IMR-90 (cell line): Measurements from ENCODE around the gene ARGLU1. TPM values are rescaled to one million over a fixed set of nuclear protein-coding genes. Genes with fewer than 3 reads are reported as not detected.

Source experiments
- ATAC-seq: fragments of 200-7000 bp; cut with Tn5 transposase; 2 replicates; pipeline ENCODE4 v1.9.1; 2020; ENCODE audit warnings: low read depth, mild to moderate bottlenecking, moderate library complexity
- BruUV-seq: library from RNA; stranded (reverse); fragments of 400-500 nt; replicated peaks from 2 replicates; lab custom pipeline; 2021; lab: Mats Ljungman, UMichigan
- CTCF ChIA-PET: fragments of 300-600 bp; formaldehyde crosslinking; extraction: SDS; loops from one replicate; lab custom pipeline; 2021; ENCODE audit warnings: antibody characterized with exemption; lab: Yijun Ruan, JAX
- POLR2A ChIA-PET: fragments of 300-600 bp; sonication (Branson Sonifier 250); formaldehyde crosslinking; loops from one replicate; lab custom pipeline; 2022; ENCODE audit warnings: antibody characterized with exemption; ENCODE audit not compliant: unreplicated experiment; lab: Charles Lee
- DNase-seq: peaks from one replicate; pipeline ENCODE4 v3.0.0; 2013
- H2AFZ ChIP-seq: replicated peaks from 2 replicates; pipeline ENCODE3; 2013; ENCODE audit warnings: low read length, mild to moderate bottlenecking; ENCODE audit not compliant: poor library complexity
- H2AK5ac ChIP-seq: 2 replicates; pipeline ENCODE4 v1.6.1; 2013; ENCODE audit warnings: low read depth, low read length, inconsistent platforms
- H2AK9ac ChIP-seq: replicated peaks from 2 replicates; pipeline ENCODE3; 2013; ENCODE audit warnings: mild to moderate bottlenecking, low read depth, low read length, moderate library complexity; ENCODE audit not compliant: poor library complexity
- H2BK120ac ChIP-seq: 2 replicates; pipeline ENCODE4 v1.6.1; 2013; ENCODE audit warnings: low read depth, low read length, inconsistent platforms
- H2BK15ac ChIP-seq: 3 replicates; pipeline ENCODE4 v1.6.1; 2013; ENCODE audit warnings: low read depth, low read length, inconsistent platforms
- H2BK20ac ChIP-seq: 2 replicates; pipeline ENCODE4 v1.6.1; 2013; ENCODE audit warnings: low read depth, mild to moderate bottlenecking, inconsistent platforms, low read length, moderate library complexity
- H2BK5ac ChIP-seq: 2 replicates; pipeline ENCODE4 v1.6.1; 2013; ENCODE audit warnings: mild to moderate bottlenecking, low read depth, low read length, inconsistent platforms; ENCODE audit not compliant: poor library complexity, severe bottlenecking
- H3K14ac ChIP-seq: replicated peaks from 2 replicates; pipeline ENCODE4 v1.6.1; 2013; ENCODE audit warnings: low read depth, low read length, inconsistent platforms
- H3K18ac ChIP-seq: 2 replicates; pipeline ENCODE4 v1.6.1; 2013; ENCODE audit warnings: low read depth, low read length, control low read depth
- H3K23ac ChIP-seq: 2 replicates; pipeline ENCODE4 v1.6.1; 2013; ENCODE audit warnings: low read depth, low read length, inconsistent platforms
- H3K27ac ChIP-seq: 2 replicates; pipeline ENCODE4 v1.5.1; 2013; ENCODE audit warnings: mild to moderate bottlenecking, control low read depth, low read length; ENCODE audit not compliant: insufficient read depth
- H3K27me3 ChIP-seq: 2 replicates; pipeline ENCODE4 v1.6.1; 2013; ENCODE audit warnings: low read length; ENCODE audit not compliant: control insufficient read depth, insufficient read depth
- H3K36me3 ChIP-seq: 2 replicates; pipeline ENCODE4 v1.6.1; 2013; ENCODE audit warnings: low read length, mixed read lengths; ENCODE audit not compliant: control insufficient read depth, insufficient read depth
- H3K4ac ChIP-seq: 2 replicates; pipeline ENCODE4 v1.6.1; 2013; ENCODE audit warnings: low read depth, low read length, inconsistent platforms
- H3K4me1 ChIP-seq: 2 replicates; pipeline ENCODE4 v1.6.1; 2013; ENCODE audit warnings: low read length, mixed read lengths; ENCODE audit not compliant: control insufficient read depth, insufficient read depth
- H3K4me2 ChIP-seq: 2 replicates; pipeline ENCODE4 v1.6.1; 2013; ENCODE audit warnings: low read depth, mild to moderate bottlenecking, control low read depth, low read length, moderate library complexity
- H3K4me3 ChIP-seq: 2 replicates; pipeline ENCODE4 v1.5.1; 2013; ENCODE audit warnings: low read depth, mild to moderate bottlenecking, control low read depth, low read length, moderate library complexity; ENCODE audit not compliant: insufficient read depth
- H3K56ac ChIP-seq: 2 replicates; pipeline ENCODE4 v1.6.1; 2013; ENCODE audit warnings: low read length, inconsistent platforms; ENCODE audit not compliant: insufficient read depth; ENCODE audit errors: extremely low read depth
- H3K79me1 ChIP-seq, 2 experiments: 2 replicates each; pipeline ENCODE4 v1.6.1; 2013; ENCODE audit warnings: low read length in 2 of 2, inconsistent platforms in 1 of 2, low read depth in 1 of 2
- H3K9ac ChIP-seq: 2 replicates; pipeline ENCODE4 v1.6.1; 2013; ENCODE audit warnings: low read depth, low read length, control low read depth
- H3K9me1 ChIP-seq: 2 replicates; pipeline ENCODE4 v1.6.1; 2013; ENCODE audit warnings: low read length, inconsistent platforms; ENCODE audit not compliant: insufficient read depth
- H3K9me3 ChIP-seq: 2 replicates; pipeline ENCODE4 v1.6.1; 2013; ENCODE audit warnings: low read length; ENCODE audit not compliant: control insufficient read depth, insufficient read depth
- H4K20me1 ChIP-seq: 2 replicates; pipeline ENCODE4 v1.6.1; 2013; ENCODE audit warnings: low read length, inconsistent platforms; ENCODE audit not compliant: insufficient read depth
- H4K5ac ChIP-seq: 2 replicates; pipeline ENCODE4 v1.6.1; 2013; ENCODE audit warnings: mild to moderate bottlenecking, low read depth, low read length, control low read depth
- H4K8ac ChIP-seq, 2 experiments: 2 replicates each; pipeline ENCODE4 v1.6.1; 2013; ENCODE audit warnings: low read depth in 2 of 2, low read length in 2 of 2, control low read depth in 1 of 2, inconsistent platforms in 1 of 2
- H4K91ac ChIP-seq: 2 replicates; pipeline ENCODE4 v1.6.1; 2013; ENCODE audit warnings: low read depth, low read length, inconsistent platforms; ENCODE audit not compliant: insufficient read depth
- CEBPB ChIP-seq: IDR thresholded peaks from 2 replicates; pipeline ENCODE4 v1.6.1; 2012; ENCODE audit warnings: low read depth, low read length, improper control_type of control experiment
- MAFK ChIP-seq: IDR thresholded peaks from 2 replicates; pipeline ENCODE4 v1.6.1; 2012; ENCODE audit warnings: low read depth, low read length, improper control_type of control experiment
- RCOR1 ChIP-seq: IDR thresholded peaks from 2 replicates; pipeline ENCODE4 v1.6.1; 2012; ENCODE audit warnings: mild to moderate bottlenecking, low read length, improper control_type of control experiment; ENCODE audit not compliant: insufficient replicate concordance
- RFX5 ChIP-seq: IDR thresholded peaks from 2 replicates; pipeline ENCODE4 v1.8.0; 2012; ENCODE audit warnings: low read depth, mild to moderate bottlenecking, low read length, moderate library complexity
- WGBS, 2 experiments: methylation state at CpG; one replicate each; pipeline versions ENCODE4 v1.1.5 to v1.1.7; 2013; ENCODE audit warnings: missing lambda C conversion rate in 2 of 2; ENCODE audit not compliant: insufficient read length in 1 of 2; ENCODE audit errors: extremely low coverage in 2 of 2; 5-methylcytosine and 5-hydroxymethylcytosine counted together
- dilution Hi-C: fragments of 300-500 bp; cut with HindIII; formaldehyde crosslinking; loops from one replicate; pipeline ENCODE4 v1.14.3; 2018; ENCODE audit warnings: low sequenced_read_pairs; ENCODE audit not compliant: unreplicated experiment
- in situ Hi-C: fragments of 300-500 bp; cut with MboI; formaldehyde crosslinking; loops from 3 replicates; pipeline ENCODE4 v1.14.3; 2019; ENCODE audit warnings: low sequenced_read_pairs, inconsistent platforms, mixed read lengths
- intact Hi-C: fragments of 100-400 bp; cut with micrococcal nuclease; formaldehyde crosslinking; loops from 2 replicates; pipeline ENCODE4 v1.10.0; 2022
- polyA plus RNA-seq, 3 experiments: library from polyadenylated mRNA; depleted of rRNA; stranded (reverse); fragments of >200 nt; gene quantifications; 2 replicates each; pipeline ENCODE4 v1.2.3, GENCODE V29; 2012; ENCODE audit warnings: low replicate concordance in 1 of 3
- total RNA-seq: library from RNA; depleted of rRNA; stranded (reverse); fragments of >200 nt; gene quantifications from 2 replicates; pipeline ENCODE4 v1.2.3, GENCODE V29; 2012
- TF ChIP-seq, protein P1 (sequence below): conservative IDR thresholded peaks from 2 replicates; pipeline ENCODE4 v1.5.1; 2012; ENCODE audit warnings: mild to moderate bottlenecking, low read depth, low read length, improper control_type of control experiment
- TF ChIP-seq, protein P2 (sequence below): fragments of 150-350 bp; IDR thresholded peaks from 2 replicates; pipeline ENCODE4 v1.6.1; 2017; ENCODE audit warnings: mild to moderate bottlenecking, antibody characterized with exemption, low read length, low read depth
- TF ChIP-seq, protein P3 (sequence below): fragments of 150-350 bp; IDR thresholded peaks from 2 replicates; pipeline ENCODE4 v1.6.1; 2016; ENCODE audit warnings: low read depth, mild to moderate bottlenecking, low read length, moderate library complexity, borderline replicate concordance

The ARGLU1 gene
- total and polyA plus RNA-seq, 2 of the 4 experiments (the other 2 are of a cell fraction) = 11.1 to 51.4 TPM

DNA sequence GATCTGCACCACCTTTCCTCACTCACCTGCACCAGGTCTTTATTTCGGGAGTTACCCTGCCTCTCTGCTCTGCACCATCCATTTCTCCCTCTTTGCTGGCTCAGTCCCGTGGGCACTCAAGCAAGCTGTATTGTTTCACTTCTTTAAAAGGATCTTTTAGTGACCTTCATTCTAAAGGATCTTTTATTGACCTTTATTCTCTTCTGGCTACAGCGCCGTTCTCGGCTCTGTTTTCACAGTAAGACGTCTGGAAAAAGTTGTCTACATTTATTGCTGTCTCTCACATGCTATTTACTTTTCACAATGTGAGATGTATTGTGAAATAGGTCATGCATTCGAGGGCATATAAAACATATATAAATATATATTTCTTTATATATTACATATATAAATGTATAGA is 35.6 kb upstream of the ARGLU1 start:
- Histone ChIP-seq H3K9ac (no peak overlapping the region), H3K18ac (no peak overlapping the region), H2AK9ac (no peak overlapping the region), H2BK15ac (no peak overlapping the region), H3K23ac (no peak overlapping the region), H3K56ac (no peak overlapping the region), H4K20me1 (no peaks in the 10 kb centered on the region), H4K91ac (no peak overlapping the region), H3K14ac (no peak overlapping the region), H4K8ac (no peak overlapping the region), H2BK20ac (no peak overlapping the region), H2AK5ac (no peak overlapping the region), H3K9me1 (no peaks in the 10 kb centered on the region), H3K27me3 (peaks cover 4% of the 10 kb centered on the region), H3K36me3 (no peaks in the 10 kb centered on the region), H3K4me2 (no peak overlapping the region), H4K5ac (no peak overlapping the region), H2BK120ac (no peak overlapping the region), H3K79me1 (no peaks in the 10 kb centered on the region), H3K4me1 (no peaks in the 10 kb centered on the region), H2AFZ (no peak overlapping the region), H3K9me3 (no peaks in the 10 kb centered on the region), H3K27ac (no peak overlapping the region), H3K4ac (no peak overlapping the region), H2BK5ac (no peak overlapping the region), H3K4me3 (no peak overlapping the region)
- peak; percentile 23; the same call in 1 of the 2 replicates for TF ChIP-seq CEBPB
- TF ChIP-seq, protein P1, sequence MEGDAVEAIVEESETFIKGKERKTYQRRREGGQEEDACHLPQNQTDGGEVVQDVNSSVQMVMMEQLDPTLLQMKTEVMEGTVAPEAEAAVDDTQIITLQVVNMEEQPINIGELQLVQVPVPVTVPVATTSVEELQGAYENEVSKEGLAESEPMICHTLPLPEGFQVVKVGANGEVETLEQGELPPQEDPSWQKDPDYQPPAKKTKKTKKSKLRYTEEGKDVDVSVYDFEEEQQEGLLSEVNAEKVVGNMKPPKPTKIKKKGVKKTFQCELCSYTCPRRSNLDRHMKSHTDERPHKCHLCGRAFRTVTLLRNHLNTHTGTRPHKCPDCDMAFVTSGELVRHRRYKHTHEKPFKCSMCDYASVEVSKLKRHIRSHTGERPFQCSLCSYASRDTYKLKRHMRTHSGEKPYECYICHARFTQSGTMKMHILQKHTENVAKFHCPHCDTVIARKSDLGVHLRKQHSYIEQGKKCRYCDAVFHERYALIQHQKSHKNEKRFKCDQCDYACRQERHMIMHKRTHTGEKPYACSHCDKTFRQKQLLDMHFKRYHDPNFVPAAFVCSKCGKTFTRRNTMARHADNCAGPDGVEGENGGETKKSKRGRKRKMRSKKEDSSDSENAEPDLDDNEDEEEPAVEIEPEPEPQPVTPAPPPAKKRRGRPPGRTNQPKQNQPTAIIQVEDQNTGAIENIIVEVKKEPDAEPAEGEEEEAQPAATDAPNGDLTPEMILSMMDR = no peak
- TF ChIP-seq, protein P2, sequence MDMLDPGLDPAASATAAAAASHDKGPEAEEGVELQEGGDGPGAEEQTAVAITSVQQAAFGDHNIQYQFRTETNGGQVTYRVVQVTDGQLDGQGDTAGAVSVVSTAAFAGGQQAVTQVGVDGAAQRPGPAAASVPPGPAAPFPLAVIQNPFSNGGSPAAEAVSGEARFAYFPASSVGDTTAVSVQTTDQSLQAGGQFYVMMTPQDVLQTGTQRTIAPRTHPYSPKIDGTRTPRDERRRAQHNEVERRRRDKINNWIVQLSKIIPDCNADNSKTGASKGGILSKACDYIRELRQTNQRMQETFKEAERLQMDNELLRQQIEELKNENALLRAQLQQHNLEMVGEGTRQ = no peak
- no peak for TF ChIP-seq RFX5
- no peak for TF ChIP-seq MAFK
- TF ChIP-seq, protein P3, sequence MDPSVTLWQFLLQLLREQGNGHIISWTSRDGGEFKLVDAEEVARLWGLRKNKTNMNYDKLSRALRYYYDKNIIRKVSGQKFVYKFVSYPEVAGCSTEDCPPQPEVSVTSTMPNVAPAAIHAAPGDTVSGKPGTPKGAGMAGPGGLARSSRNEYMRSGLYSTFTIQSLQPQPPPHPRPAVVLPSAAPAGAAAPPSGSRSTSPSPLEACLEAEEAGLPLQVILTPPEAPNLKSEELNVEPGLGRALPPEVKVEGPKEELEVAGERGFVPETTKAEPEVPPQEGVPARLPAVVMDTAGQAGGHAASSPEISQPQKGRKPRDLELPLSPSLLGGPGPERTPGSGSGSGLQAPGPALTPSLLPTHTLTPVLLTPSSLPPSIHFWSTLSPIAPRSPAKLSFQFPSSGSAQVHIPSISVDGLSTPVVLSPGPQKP = no peak
- no peak for TF ChIP-seq RCOR1
- ChIA-PET POLR2A (no interaction called here), CTCF (no interaction called here)
- DNase-seq (no peak), ATAC-seq (no peak)
- WGBS, 2 experiments = 100% methylated on average over 1 of the region's 7 CpGs; no CpG with 5 or more reads in 1 of the 2 experiments
- intact Hi-C loops (no loop called here), in situ Hi-C loops (no loop called here), dilution Hi-C loops (no loop called here)
- no TSS peak for BruUV-seq
